PFSK-1 (cell line): ENCODE data around the gene CSPG5.

Experiments used
- FOXP2 ChIP-seq: optimal IDR thresholded peaks from 2 replicates; pipeline ENCODE3; 2011; ENCODE audit warnings: borderline replicate concordance, control low read depth, inconsistent platforms; ENCODE audit not compliant: insufficient read depth; ENCODE audit errors: extremely low read length, extremely low read depth
- POLR2AphosphoS5 ChIP-seq: IDR thresholded peaks from 2 replicates; pipeline ENCODE4 v1.6.1; 2012; ENCODE audit warnings: low read depth, mild to moderate bottlenecking, control low read depth, low read length, moderate library complexity
- REST ChIP-seq, 2 experiments: IDR thresholded peaks; 2 replicates each; pipeline versions ENCODE4 v1.6.1 to v1.8.0; 2011 to 2012; ENCODE audit warnings: low read depth in 2 of 2, low read length in 2 of 2, control low read depth in 1 of 2, inconsistent platforms in 1 of 2, mild to moderate bottlenecking in 1 of 2, moderate library complexity in 1 of 2; ENCODE audit not compliant: insufficient read depth in 1 of 2
- SIN3A ChIP-seq: IDR thresholded peaks from 2 replicates; pipeline ENCODE4 v1.6.1; 2012; ENCODE audit warnings: mild to moderate bottlenecking, low read length, moderate library complexity, borderline replicate concordance; ENCODE audit not compliant: insufficient read depth
- TAF1 ChIP-seq: IDR thresholded peaks from 2 replicates; pipeline ENCODE4 v1.6.1; 2012; ENCODE audit warnings: low read length, control low read depth, borderline replicate concordance; ENCODE audit not compliant: insufficient read depth

Gene CSPG5

GRCh38 chr3:47568901-47569300 lies 9.8 kb downstream of the CSPG5 start:
- TF ChIP-seq POLR2AphosphoS5 (no peak), TAF1 (no peak), REST (IDR thresholded peaks at IDR 0.05; ENCODE audit: insufficient read depth in 1 of 2, low read depth in 2 of 2, low read length in 2 of 2) (no peak), SIN3A (no peak), FOXP2 (no peak)

- TF ChIP-seq SIN3A (no peak), REST (IDR thresholded peaks at IDR 0.05; ENCODE audit: insufficient read depth in 1 of 2, low read depth in 2 of 2, low read length in 2 of 2) (no peak), TAF1 (no peak), POLR2AphosphoS5 (no peak), FOXP2 (no peak)
Observed at GRCh38 chr3:47567149-47567548, 11.5 kb downstream of the CSPG5 start.

GRCh38 chr3:47566667-47567066 lies 12.0 kb downstream of the CSPG5 start:
- TF ChIP-seq TAF1 = no peak
- TF ChIP-seq FOXP2 = no peak
- TF ChIP-seq POLR2AphosphoS5 = no peak
- no peak for TF ChIP-seq SIN3A
- no peak for TF ChIP-seq REST (IDR thresholded peaks at IDR 0.05; ENCODE audit: insufficient read depth in 1 of 2, low read depth in 2 of 2, low read length in 2 of 2)

GRCh38 chr3:47565734-47566550 lies 12.7 kb downstream of the CSPG5 start:
- TF ChIP-seq FOXP2 = no peak
- TF ChIP-seq REST (IDR thresholded peaks at IDR 0.05; ENCODE audit: insufficient read depth in 1 of 2, low read depth in 2 of 2, low read length in 2 of 2) = no peak
- TF ChIP-seq TAF1 = no peak
- TF ChIP-seq POLR2AphosphoS5 = no peak
- no peak for TF ChIP-seq SIN3A

- TF ChIP-seq POLR2AphosphoS5 (no peak), TAF1 (no peak)
Observed at GRCh38 chr3:47556351-47556750, 22.3 kb downstream of the CSPG5 start.
